GM23338 (cell line): ENCODE results near the gene WSB2. TPM values are rescaled to one million over a fixed set of nuclear protein-coding genes. Genes with fewer than 3 reads are reported as not detected.

Experiments used
- ATAC-seq: fragments of 200-7000 bp; cut with Tn5 transposase; 3 replicates; pipeline ENCODE4 v1.9.1; 2020
- DNase-seq: peaks from one replicate; pipeline ENCODE4 v3.0.0-alpha.2; 2015; ENCODE audit warnings: low spot score
- H2AFZ ChIP-seq: fragments of 200-600 bp; sonication (generic); 2 replicates; pipeline ENCODE4 v1.8.0; 2016; ENCODE audit warnings: antibody characterized with exemption, mild to moderate bottlenecking, moderate library complexity
- H3F3A ChIP-seq: fragments of 200-600 bp; sonication (generic); replicated peaks from 2 replicates; pipeline ENCODE4 v1.8.0; 2017; ENCODE audit warnings: antibody characterized with exemption, mixed run types, low read depth
- H3K27ac ChIP-seq: fragments of 200-600 bp; sonication (generic); 2 replicates; pipeline ENCODE4 v1.6.1; 2016; ENCODE audit warnings: low read depth
- H3K27me3 ChIP-seq: fragments of 200-600 bp; sonication (generic); 2 replicates; pipeline ENCODE4 v1.8.0; 2016; ENCODE audit warnings: mild to moderate bottlenecking, mixed run types, moderate library complexity; ENCODE audit not compliant: insufficient read depth
- H3K36me3 ChIP-seq: fragments of 200-600 bp; sonication (generic); 2 replicates; pipeline ENCODE4 v1.8.0; 2016; ENCODE audit warnings: mild to moderate bottlenecking; ENCODE audit not compliant: insufficient read depth
- H3K4me1 ChIP-seq: fragments of 200-600 bp; sonication (generic); 2 replicates; pipeline ENCODE4 v1.8.0; 2016; ENCODE audit warnings: mild to moderate bottlenecking, moderate library complexity; ENCODE audit not compliant: insufficient read depth
- H3K4me2 ChIP-seq: fragments of 200-600 bp; sonication (generic); 2 replicates; pipeline ENCODE4 v1.7.1; 2017; ENCODE audit warnings: mixed run types
- H3K4me3 ChIP-seq: fragments of 200-600 bp; sonication (generic); 2 replicates; pipeline ENCODE4 v1.6.1; 2016; ENCODE audit warnings: mixed run types
- H3K79me2 ChIP-seq: fragments of 200-600 bp; sonication (generic); replicated peaks from 2 replicates; pipeline ENCODE4 v1.8.0; 2017; ENCODE audit warnings: mild to moderate bottlenecking; ENCODE audit not compliant: insufficient read depth
- H3K9me2 ChIP-seq: fragments of 200-600 bp; sonication (generic); 2 replicates; pipeline ENCODE4 v1.8.0; 2017; ENCODE audit not compliant: insufficient read depth
- H4K20me1 ChIP-seq: fragments of 200-600 bp; sonication (generic); replicated peaks from 2 replicates; pipeline ENCODE4 v1.8.0; 2017; ENCODE audit warnings: mild to moderate bottlenecking; ENCODE audit not compliant: insufficient read depth
- H3K27ac Mint-ChIP-seq: 2 replicates; pipeline ENCODE4 v1.8.0; 2020; ENCODE audit warnings: inconsistent platforms, mild to moderate bottlenecking, moderate library complexity, mixed read lengths
- H3K27me3 Mint-ChIP-seq: 3 replicates; pipeline ENCODE4 v1.8.0; 2022; ENCODE audit warnings: low read depth, mild to moderate bottlenecking, moderate library complexity, mixed read lengths, inconsistent platforms; ENCODE audit not compliant: insufficient read depth, poor library complexity
- H3K36me3 Mint-ChIP-seq: 3 replicates; pipeline ENCODE4 v1.8.0; 2021; ENCODE audit warnings: low read depth, mild to moderate bottlenecking, inconsistent platforms, moderate library complexity, mixed read lengths
- H3K4me1 Mint-ChIP-seq: 3 replicates; pipeline ENCODE4 v1.8.0; 2020; ENCODE audit warnings: mild to moderate bottlenecking, inconsistent platforms, mixed read lengths
- H3K4me3 Mint-ChIP-seq: 3 replicates; pipeline ENCODE4 v1.8.0; 2021; ENCODE audit warnings: moderate library complexity, mild to moderate bottlenecking, inconsistent platforms, mixed read lengths
- H3K9me3 Mint-ChIP-seq: 3 replicates; pipeline ENCODE4 v1.8.0; 2020; ENCODE audit warnings: moderate library complexity, mild to moderate bottlenecking, inconsistent platforms, mixed read lengths
- CREB1 ChIP-seq: fragments of 250-450 bp; sonication (Bioruptor Pico); IDR thresholded peaks from 2 replicates; pipeline ENCODE4 v1.5.0; 2020; ENCODE audit warnings: low read depth, mild to moderate bottlenecking, moderate library complexity
- ETS1 ChIP-seq: IDR thresholded peaks from 2 replicates; pipeline ENCODE4 v1.6.1; 2016; ENCODE audit warnings: antibody characterized with exemption
- EZH2 ChIP-seq: fragments of 200-600 bp; sonication (generic); IDR thresholded peaks from one replicate; pipeline ENCODE4 v1.8.0; 2017; ENCODE audit warnings: antibody characterized with exemption, mild to moderate bottlenecking, low read depth; ENCODE audit not compliant: unreplicated experiment
- EZH2phosphoT487 ChIP-seq: fragments of 200-600 bp; sonication (generic); IDR thresholded peaks from one replicate; pipeline ENCODE4 v1.8.1; 2018; ENCODE audit warnings: antibody characterized with exemption; ENCODE audit not compliant: unreplicated experiment
- JUNB ChIP-seq: IDR thresholded peaks from one replicate; pipeline ENCODE4 v1.6.1; 2016; ENCODE audit warnings: antibody characterized with exemption; ENCODE audit not compliant: unreplicated experiment
- NANOG ChIP-seq: IDR thresholded peaks from 2 replicates; pipeline ENCODE4 v1.6.1; 2016; ENCODE audit warnings: antibody characterized with exemption, borderline replicate concordance
- POLR2AphosphoS5 ChIP-seq: IDR thresholded peaks from 2 replicates; pipeline ENCODE4 v1.6.1; 2016; ENCODE audit warnings: antibody characterized with exemption, low read depth
- REST ChIP-seq: IDR thresholded peaks from one replicate; pipeline ENCODE4 v1.6.1; 2018; ENCODE audit warnings: antibody characterized with exemption; ENCODE audit not compliant: unreplicated experiment
- STAT1 ChIP-seq: IDR thresholded peaks from one replicate; pipeline ENCODE4 v1.6.1; 2016; ENCODE audit warnings: antibody characterized with exemption; ENCODE audit not compliant: unreplicated experiment
- ZNF114 ChIP-seq: fragments of 250-450 bp; sonication (Bioruptor Pico); IDR thresholded peaks from 2 replicates; pipeline ENCODE4 v1.5.0; 2020; ENCODE audit warnings: mild to moderate bottlenecking, moderate library complexity
- ZNF331 ChIP-seq: fragments of 250-450 bp; sonication (Bioruptor Pico); IDR thresholded peaks from 2 replicates; pipeline ENCODE4 v1.5.0; 2020; ENCODE audit warnings: low read depth, mild to moderate bottlenecking, moderate library complexity
- ZNF462 ChIP-seq: fragments of 250-450 bp; sonication (Bioruptor Pico); IDR thresholded peaks from 2 replicates; pipeline ENCODE4 v1.5.0; 2020; ENCODE audit warnings: mild to moderate bottlenecking, moderate library complexity
- polyA plus RNA-seq: library from polyadenylated mRNA; unstranded; fragments of >200 nt; fragmentation: Nextera tagmentation; extraction: Ambion mirVana; gene quantifications from 2 replicates; pipeline ENCODE4 v1.2.1, GENCODE V29; 2016
- total RNA-seq: library from RNA; depleted of rRNA; stranded (reverse); fragments of >200 nt; shearing (Covaris generic); gene quantifications from 2 replicates; pipeline ENCODE4 v1.2.3, GENCODE V29; 2014
- TF ChIP-seq, protein P1 (sequence below), 2 experiments: fragments of 200-600 bp in 1 of 2; sonication (generic) in 1 of 2; conservative IDR thresholded peaks; 2 replicates each; pipeline versions ENCODE4 v1.5.1 to v1.6.1; 2016 to 2017; ENCODE audit warnings: antibody characterized with exemption in 2 of 2, low read depth in 2 of 2, mild to moderate bottlenecking in 2 of 2, moderate library complexity in 1 of 2

WSB2 gene
- total and polyA plus RNA-seq, 2 experiments from 2014 or later, result 36.6 to 60.8 TPM

- no peak for TF ChIP-seq ZNF114 (CRISPR knock-in tag)
These were observed 27.1 kb downstream of the WSB2 start (continued) for GRCh38 chr12:118033902-118034301.

GRCh38 chr12:118033323-118033722 lies 27.7 kb downstream of the WSB2 start:
- H3K9me3 Mint-ChIP-seq, result no peaks in the 10 kb centered on the region
- H4K20me1 ChIP-seq, result peaks cover 12% of the 10 kb centered on the region
- no peaks in the 10 kb centered on the region for H3K27me3 ChIP-seq
- H3K36me3 ChIP-seq, result peaks cover 61% of the 10 kb centered on the region
- H3K4me3 Mint-ChIP-seq, result no peak overlapping the region
- peaks cover 91% of the 10 kb centered on the region for H3K36me3 Mint-ChIP-seq
- peaks cover 9% of the 10 kb centered on the region; the same call in 2 of the 3 replicates for H3K4me1 Mint-ChIP-seq
- H3K27ac Mint-ChIP-seq, result no peak overlapping the region; the same call in 1 of the 2 replicates
- H3K4me1 ChIP-seq, result no peaks in the 10 kb centered on the region
- no peak overlapping the region for H3K4me3 ChIP-seq
- no peak overlapping the region for H3K4me2 ChIP-seq
- H3F3A ChIP-seq, result peaks cover 23% of the 10 kb centered on the region
- no peak overlapping the region for H2AFZ ChIP-seq
- no peak for TF ChIP-seq NANOG
- no peak for TF ChIP-seq ETS1
- no peak for TF ChIP-seq ZNF462 (CRISPR knock-in tag)
- no peak for TF ChIP-seq REST
- TF ChIP-seq ZNF331 (CRISPR knock-in tag), result no peak
- TF ChIP-seq STAT1, result no peak
- no peak for TF ChIP-seq EZH2phosphoT487
- no peak for TF ChIP-seq JUNB
- TF ChIP-seq EZH2, result no peak
- TF ChIP-seq, protein P1, sequence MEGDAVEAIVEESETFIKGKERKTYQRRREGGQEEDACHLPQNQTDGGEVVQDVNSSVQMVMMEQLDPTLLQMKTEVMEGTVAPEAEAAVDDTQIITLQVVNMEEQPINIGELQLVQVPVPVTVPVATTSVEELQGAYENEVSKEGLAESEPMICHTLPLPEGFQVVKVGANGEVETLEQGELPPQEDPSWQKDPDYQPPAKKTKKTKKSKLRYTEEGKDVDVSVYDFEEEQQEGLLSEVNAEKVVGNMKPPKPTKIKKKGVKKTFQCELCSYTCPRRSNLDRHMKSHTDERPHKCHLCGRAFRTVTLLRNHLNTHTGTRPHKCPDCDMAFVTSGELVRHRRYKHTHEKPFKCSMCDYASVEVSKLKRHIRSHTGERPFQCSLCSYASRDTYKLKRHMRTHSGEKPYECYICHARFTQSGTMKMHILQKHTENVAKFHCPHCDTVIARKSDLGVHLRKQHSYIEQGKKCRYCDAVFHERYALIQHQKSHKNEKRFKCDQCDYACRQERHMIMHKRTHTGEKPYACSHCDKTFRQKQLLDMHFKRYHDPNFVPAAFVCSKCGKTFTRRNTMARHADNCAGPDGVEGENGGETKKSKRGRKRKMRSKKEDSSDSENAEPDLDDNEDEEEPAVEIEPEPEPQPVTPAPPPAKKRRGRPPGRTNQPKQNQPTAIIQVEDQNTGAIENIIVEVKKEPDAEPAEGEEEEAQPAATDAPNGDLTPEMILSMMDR (conservative IDR thresholded peaks at IDR 0.05; ENCODE audit: low read depth in 2 of 2), result no peak
- TF ChIP-seq ZNF114 (CRISPR knock-in tag), result no peak
- TF ChIP-seq POLR2AphosphoS5, result no peak
- TF ChIP-seq CREB1 (CRISPR knock-in tag), result no peak
- no peaks in the 10 kb centered on the region for H3K27me3 Mint-ChIP-seq
- H3K79me2 ChIP-seq, result no peaks in the 10 kb centered on the region
- DNase-seq (no peak), ATAC-seq (no peak)
- peak overlapping the region; percentile 52; the same call in 1 of the 2 replicates for H3K27ac ChIP-seq
- H3K9me2 ChIP-seq, result no peaks in the 10 kb centered on the region
